ENCODE measurements around the gene NLRC3. TPM values are rescaled to one million over a fixed set of nuclear protein-coding genes. Genes with fewer than 3 reads are reported as not detected.

Gene NLRC3, protein sequence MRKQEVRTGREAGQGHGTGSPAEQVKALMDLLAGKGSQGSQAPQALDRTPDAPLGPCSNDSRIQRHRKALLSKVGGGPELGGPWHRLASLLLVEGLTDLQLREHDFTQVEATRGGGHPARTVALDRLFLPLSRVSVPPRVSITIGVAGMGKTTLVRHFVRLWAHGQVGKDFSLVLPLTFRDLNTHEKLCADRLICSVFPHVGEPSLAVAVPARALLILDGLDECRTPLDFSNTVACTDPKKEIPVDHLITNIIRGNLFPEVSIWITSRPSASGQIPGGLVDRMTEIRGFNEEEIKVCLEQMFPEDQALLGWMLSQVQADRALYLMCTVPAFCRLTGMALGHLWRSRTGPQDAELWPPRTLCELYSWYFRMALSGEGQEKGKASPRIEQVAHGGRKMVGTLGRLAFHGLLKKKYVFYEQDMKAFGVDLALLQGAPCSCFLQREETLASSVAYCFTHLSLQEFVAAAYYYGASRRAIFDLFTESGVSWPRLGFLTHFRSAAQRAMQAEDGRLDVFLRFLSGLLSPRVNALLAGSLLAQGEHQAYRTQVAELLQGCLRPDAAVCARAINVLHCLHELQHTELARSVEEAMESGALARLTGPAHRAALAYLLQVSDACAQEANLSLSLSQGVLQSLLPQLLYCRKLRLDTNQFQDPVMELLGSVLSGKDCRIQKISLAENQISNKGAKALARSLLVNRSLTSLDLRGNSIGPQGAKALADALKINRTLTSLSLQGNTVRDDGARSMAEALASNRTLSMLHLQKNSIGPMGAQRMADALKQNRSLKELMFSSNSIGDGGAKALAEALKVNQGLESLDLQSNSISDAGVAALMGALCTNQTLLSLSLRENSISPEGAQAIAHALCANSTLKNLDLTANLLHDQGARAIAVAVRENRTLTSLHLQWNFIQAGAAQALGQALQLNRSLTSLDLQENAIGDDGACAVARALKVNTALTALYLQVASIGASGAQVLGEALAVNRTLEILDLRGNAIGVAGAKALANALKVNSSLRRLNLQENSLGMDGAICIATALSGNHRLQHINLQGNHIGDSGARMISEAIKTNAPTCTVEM
- total RNA-seq, result not detected in 2 replicates

DNA sequence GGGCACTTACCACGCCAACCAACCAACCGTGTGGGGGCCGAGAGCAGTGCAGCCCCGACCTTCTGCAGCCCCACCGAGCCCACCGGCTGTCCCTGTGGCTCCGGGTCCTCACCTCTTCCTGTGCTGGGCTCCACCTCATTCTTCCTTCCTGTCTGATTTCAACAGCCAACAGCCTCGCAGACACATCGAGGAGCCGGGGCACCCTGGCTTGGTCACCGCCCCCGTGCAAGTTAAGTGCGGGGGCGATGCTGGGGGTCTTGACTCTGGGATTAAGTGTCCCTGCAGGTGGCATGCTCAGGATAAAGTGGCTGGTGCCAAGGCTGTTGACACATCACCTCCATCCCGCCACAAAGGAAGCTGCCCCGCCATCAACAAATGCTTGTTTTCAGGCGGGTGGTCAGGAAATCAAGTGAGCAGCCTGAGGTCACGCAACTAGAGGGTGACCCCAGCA lies at the start of gene NLRC3:
Gene NLRC3 (minus strand): TSS at position 102 of the 451 bp plus-strand sequence. CDS start 12,367 bp downstream, outside the sequence.

DNA sequence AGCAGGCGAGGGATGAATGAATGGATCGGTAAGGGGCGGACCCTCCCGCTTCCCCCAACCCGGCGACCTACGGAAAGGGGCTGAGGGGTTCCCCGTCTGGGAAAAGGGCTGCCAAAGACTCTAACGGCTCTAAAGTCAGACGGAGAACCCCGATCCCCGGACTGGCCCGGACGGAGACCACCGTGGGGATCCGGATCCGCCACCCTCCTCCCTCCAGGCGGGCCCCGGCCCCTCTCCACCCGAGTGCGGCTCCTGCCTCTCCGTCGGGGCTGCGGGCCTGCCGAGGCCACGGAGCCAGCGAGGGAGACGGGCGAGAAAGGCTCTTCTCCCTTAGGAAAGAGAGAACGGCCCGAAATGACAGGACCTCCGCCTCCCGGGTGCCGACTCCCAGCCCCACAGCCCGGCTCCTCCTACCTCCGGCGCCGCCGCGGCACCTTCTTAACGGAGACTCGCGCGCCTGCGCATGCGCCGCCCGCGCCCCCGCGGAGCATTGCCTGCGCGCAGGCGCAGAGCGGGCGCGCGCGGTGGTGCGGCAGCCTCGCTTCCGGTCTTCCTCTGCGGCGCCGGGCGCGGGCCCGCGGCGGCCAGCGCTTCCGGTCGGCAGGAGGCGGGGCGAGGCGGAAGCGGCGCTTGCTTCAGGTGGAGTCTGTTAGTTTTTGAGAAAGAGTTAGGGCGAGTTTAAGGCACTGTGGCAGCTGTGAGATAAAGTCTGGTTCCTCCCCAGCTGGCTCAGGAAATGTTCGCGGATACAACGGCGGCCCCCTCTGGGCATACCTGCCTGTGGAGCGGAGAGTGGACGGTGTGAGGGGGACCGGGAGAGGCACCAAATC lies 34.2 kb upstream of the NLRC3 start, which contains the start of gene SLX4:
Gene SLX4 (minus strand): TSS at position 461 of the 830 bp plus-strand sequence. CDS start 2,642 bp downstream, outside the sequence.

GRCh38 chr16:3495176-3495575 lies 82.0 kb downstream of the NLRC3 start, which contains the start of gene C16orf90:
TSS of gene C16orf90 (minus strand) at chr16:3495489. CDS start at chr16:3495421, 68 bp downstream.

Other genes with a start within 250 kb of the NLRC3 start
- gene OR2C1, start 221.5 kb downstream of the NLRC3 start, total RNA-seq, result not detected in 2 replicates
- 12.0 and 14.5 TPM in 2 replicates for gene ZSCAN32, start 176.4 kb downstream of the NLRC3 start, total RNA-seq
- 7.4 and 8.3 TPM in 2 replicates for gene ZNF174, start 176.2 kb downstream of the NLRC3 start, total RNA-seq
- 1.2 and 1.8 TPM in 2 replicates for gene ZNF597, start 133.9 kb downstream of the NLRC3 start, total RNA-seq
- 18.3 and 21.7 TPM in 2 replicates for gene NAA60, start 133.7 kb downstream of the NLRC3 start, total RNA-seq
- gene C16orf90, start 81.9 kb downstream of the NLRC3 start, total RNA-seq, result not detected in 2 replicates
- 10.0 and 16.6 TPM in 2 replicates for gene CLUAP1, start 76.4 kb downstream of the NLRC3 start, total RNA-seq
- 4.5 and 5.3 TPM in 2 replicates for gene SLX4, start 34.2 kb upstream of the NLRC3 start, total RNA-seq
- gene DNASE1, start 77.3 kb upstream of the NLRC3 start, total RNA-seq, result 4.6 and 6.3 TPM in 2 replicates
- gene TRAP1, start 140.1 kb upstream of the NLRC3 start, total RNA-seq, result 155 and 165 TPM in 2 replicates